Esophagus muscularis mucosa (tissue), 3 donors: ENCODE results near the gene XXYLT1.

Experiments
- POLR2A ChIP-seq: fragments of 450-650 bp; IDR thresholded peaks from one replicate; pipeline ENCODE4 v1.6.1; 2017; ENCODE audit warnings: antibody characterized with exemption, moderate library complexity, mild to moderate bottlenecking, low read depth
- POLR2AphosphoS5 ChIP-seq, 2 donors: sonication (generic); formaldehyde crosslinking; IDR thresholded peaks; one replicate each; pipeline ENCODE4 v1.6.1; 2017; ENCODE audit warnings: antibody characterized with exemption in 2 of 2
- TF ChIP-seq, protein P1 (sequence below), 3 experiments: fragments of 200-600 bp in 2 of 3; fragments of 450-650 bp in 1 of 3; sonication (generic) in 2 of 3; IDR thresholded peaks; one replicate each; pipeline ENCODE4 v1.5.1; 2017 to 2019; ENCODE audit warnings: antibody characterized with exemption in 3 of 3, mild to moderate bottlenecking in 2 of 3, moderate library complexity in 1 of 3

DNA sequence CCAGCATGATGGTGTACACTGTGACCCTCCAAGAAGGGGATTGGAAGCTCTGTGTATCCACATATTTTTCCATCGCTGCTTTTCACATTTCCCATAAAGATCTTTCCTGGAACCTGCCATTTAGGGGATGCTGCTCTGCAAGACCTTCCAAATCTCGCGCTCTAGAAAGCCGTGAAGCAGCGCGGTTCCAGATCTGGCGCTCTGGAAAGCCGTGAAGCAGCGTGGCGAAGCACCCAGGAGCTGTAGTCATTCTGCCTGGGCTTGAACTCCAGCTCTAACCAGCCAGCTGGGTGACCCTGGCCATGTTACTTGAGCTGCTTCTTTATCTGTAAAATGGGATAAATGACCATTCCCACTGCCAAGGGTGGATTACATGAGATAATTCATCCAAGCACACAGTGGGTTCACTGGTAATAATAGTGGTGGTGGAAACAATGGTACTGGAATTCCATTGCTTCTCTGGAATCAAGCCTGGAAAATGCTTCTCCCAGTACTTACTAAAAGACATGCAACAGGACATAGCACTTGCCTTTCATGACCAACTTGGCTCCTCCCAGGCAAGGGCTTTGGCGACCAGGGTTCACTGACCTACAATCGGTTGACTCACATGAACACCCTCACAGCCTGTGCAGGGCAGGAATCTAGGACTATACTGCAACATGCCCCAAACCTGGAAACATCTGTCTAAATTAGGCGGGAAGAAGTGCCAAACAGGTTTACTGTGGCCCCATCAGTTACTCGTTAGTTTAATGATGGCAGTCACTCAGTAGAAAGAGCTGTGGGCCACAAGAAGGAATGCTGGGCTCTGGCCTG is 70.7 kb downstream of the XXYLT1 start:
- TF ChIP-seq POLR2AphosphoS5 (IDR thresholded peaks at IDR 0.05) (no peak), POLR2A (no peak)
- TF ChIP-seq, protein P1, sequence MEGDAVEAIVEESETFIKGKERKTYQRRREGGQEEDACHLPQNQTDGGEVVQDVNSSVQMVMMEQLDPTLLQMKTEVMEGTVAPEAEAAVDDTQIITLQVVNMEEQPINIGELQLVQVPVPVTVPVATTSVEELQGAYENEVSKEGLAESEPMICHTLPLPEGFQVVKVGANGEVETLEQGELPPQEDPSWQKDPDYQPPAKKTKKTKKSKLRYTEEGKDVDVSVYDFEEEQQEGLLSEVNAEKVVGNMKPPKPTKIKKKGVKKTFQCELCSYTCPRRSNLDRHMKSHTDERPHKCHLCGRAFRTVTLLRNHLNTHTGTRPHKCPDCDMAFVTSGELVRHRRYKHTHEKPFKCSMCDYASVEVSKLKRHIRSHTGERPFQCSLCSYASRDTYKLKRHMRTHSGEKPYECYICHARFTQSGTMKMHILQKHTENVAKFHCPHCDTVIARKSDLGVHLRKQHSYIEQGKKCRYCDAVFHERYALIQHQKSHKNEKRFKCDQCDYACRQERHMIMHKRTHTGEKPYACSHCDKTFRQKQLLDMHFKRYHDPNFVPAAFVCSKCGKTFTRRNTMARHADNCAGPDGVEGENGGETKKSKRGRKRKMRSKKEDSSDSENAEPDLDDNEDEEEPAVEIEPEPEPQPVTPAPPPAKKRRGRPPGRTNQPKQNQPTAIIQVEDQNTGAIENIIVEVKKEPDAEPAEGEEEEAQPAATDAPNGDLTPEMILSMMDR (IDR thresholded peaks at IDR 0.05), result no peak
